Muscle of back (tissue), 11 donors: ENCODE results near the gene GTF3C5. TPM values are rescaled to one million over a fixed set of nuclear protein-coding genes. Genes with fewer than 3 reads are reported as not detected.
"Not testable (repeated sequence)": the region's sequence is repeated elsewhere in the genome, so short reads cannot be mapped to it uniquely, and the experiment has no call there.

ENCODE experiments used
- DNase-seq, 3 donors: peaks; one replicate each; pipeline versions ENCODE4 v3.0.0 to v3.0.0-alpha.2; 2013
- polyA plus RNA-seq, 10 donors: library from polyadenylated mRNA; unstranded; fragments of 120-200 nt; gene quantifications; one replicate each; pipeline ENCODE4 v1.2.1, GENCODE V29; 2013; ENCODE audit not compliant: insufficient read length in 10 of 10

GTF3C5 gene
- polyA plus RNA-seq, 10 donors: 34.4 to 55.4 (median 46.3) TPM

DNA sequence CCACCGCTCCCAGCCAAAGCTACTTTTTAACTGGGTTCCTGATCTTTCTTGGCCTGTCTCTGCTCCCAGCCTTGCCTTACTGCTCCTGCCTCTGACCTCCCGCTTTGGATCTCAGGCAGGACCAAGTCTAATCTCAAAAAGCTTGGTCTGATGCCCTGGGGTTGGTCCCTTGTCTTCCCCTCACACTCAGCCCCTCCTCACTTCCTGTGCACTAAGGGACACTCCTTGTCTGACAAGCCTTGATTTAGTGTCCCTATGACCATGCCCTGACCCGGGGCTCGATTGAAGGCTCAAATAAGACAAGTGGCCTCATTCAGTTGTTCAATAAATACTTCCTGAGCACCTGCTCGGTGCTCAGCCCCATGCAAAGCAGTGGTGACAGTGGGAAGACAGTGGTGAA lies 3.7 kb upstream of the GTF3C5 start:
- no peak for DNase-seq

DNA sequence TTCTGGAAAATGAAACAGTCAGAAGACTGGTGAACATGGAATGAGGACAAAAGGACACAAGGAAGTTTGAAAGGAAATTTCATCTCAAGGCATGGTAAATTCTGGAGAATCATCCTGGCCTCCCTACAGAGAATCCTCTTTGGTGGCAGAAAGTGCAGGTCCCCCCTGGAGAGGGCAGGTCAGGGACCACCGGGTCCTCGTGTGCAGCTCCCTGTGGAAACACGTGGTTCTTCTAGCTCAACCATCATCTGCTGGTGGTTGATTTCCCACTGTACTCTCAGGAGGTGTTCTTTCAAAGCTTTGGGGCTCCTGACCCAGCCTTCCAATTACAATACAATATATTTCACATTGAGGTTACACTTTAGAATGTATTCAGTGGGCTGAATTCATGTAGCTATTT lies 2.6 kb upstream of the GTF3C5 start:
- no peak for DNase-seq

DNA sequence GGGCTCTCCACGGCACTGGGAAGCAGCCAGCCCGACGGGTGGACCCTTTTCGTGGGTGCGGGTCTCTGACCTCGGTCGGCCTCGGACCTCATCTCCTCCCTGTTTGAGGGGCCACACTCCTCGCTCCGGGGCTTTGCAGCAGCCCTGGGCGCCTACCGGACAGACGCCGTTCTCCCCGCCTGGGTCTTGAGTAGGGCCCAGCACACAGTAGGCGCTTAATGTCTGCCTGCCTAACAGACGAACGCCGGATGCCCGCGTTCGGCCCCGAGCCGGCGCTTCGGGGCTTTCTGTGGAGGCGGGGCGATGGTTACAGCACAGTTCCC lies 842 bp upstream of the GTF3C5 start:
- no peak for DNase-seq

DNA sequence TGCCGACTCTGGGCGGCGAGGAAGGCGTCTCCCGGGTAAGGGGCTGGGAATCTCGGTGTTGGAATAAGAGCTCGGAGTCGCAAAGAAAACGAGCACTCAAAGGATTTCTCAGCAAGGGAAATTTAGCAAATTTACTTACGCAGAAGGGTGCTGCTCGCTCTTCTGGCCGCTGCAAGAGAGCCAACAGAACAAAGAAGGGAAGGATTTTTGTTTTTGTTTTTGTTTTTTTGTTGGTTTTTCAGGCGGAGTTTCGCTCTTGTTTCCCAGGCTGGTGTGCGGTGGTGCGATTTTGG lies 279 bp downstream of the GTF3C5 start:
- no peak for DNase-seq

DNA sequence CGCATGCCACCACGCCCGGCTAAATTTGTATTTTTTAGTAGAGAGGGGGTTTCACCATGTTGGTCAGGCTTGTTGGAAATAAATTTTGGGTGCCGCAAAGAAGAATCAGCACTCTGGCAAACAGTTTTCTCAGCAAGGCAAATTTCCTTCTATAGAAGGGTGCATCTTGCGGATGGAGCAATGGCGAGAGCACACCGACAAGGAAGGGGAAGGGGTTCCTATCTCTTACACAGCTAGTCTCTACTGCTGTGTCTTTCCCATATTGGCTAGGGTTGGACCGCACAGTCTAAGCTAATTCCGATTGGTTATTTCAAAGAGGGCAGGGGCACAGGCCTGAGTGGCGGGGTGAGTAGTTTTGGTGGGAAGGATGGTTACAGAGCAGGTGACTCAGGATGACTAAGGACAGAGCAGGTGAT lies 707 bp downstream of the GTF3C5 start:
- no peak for DNase-seq

- no peak for DNase-seq
Measured at GRCh38 chr9:133032171-133032570, 1.4 kb downstream of the GTF3C5 start.

GRCh38 chr9:133035669-133036068 lies 4.9 kb downstream of the GTF3C5 start:
- no peak for DNase-seq

- DNase-seq: no peak
Measured at GRCh38 chr9:133037775-133038515, 7.1 kb downstream of the GTF3C5 start.

GRCh38 chr9:133040892-133041479 lies 10.2 kb downstream of the GTF3C5 start:
- not testable (repeated sequence) for DNase-seq

- DNase-seq: no peak
Measured at GRCh38 chr9:133041958-133042357, 11.2 kb downstream of the GTF3C5 start.

DNA sequence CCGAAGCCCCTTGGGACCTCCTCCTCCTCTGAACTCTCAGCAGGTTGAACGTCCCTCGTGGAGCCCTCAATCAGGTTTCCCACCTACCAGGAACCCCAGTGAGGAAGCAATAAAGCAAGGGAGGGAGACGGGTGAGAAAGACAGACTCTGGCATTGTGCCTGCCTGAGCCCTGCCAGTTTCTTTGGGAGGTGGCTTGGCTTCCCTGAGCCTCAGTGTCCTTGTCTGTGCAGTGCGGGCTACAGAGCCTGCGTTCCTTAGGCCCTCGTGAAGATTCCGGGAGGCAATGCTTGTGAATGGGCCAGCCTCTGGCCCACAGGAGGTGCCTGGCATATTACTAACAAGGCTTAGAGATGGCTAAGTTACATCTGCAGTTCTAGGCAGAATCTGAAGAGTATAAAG lies 11.9 kb downstream of the GTF3C5 start:
- no peak for DNase-seq

DNA sequence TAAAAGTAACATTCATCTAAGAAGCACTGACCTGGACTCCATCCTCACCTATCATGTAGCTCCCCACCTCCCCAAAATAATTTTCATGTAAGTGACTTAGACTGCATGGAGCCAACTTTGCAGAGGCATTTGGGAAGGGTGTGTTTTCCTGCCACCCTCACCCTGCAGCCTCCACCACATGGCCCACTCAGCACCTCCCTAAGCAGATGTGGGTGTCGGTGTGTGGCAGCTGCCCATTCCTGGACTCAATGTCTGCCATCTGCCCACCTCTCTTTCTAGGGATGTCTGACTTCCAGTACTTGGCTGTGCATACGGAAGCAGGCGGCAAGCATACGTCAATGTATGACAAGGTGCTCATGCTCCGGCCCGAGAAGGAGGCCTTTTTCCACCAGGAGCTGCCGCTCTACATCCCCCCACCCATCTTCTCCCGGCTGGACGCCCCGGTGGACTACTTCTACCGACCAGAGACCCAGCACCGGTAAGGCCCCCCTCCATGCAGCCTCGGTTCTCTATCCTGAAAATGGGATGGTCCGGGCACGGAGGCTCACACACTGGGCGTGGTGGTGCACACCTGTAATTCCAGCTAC lies 12.7 kb downstream of the GTF3C5 start:
- no peak for DNase-seq

GRCh38 chr9:133044125-133044524 lies 13.3 kb downstream of the GTF3C5 start:
- no peak for DNase-seq

- DNase-seq: no peak
Measured at GRCh38 chr9:133044661-133045060, 13.9 kb downstream of the GTF3C5 start.

DNA sequence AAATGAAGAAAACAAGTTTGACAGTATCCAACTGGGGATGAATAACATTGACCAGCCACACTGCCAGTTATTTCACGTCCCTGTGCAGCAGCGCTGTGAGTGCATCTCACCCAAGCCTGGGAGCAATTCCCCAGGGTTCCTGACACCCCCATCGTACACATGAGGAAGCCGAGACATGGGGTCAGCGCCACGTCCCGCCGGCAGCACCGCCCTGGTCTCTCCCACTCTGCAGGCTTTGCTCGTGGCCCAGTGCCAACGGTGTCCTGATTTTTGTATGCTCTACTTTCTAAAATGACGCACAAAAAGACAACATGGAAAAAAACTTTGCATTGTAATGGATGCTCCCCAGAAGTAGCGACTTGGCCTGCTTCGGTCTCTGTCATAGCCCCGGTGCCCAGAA lies 14.3 kb downstream of the GTF3C5 start:
- no peak for DNase-seq

DNA sequence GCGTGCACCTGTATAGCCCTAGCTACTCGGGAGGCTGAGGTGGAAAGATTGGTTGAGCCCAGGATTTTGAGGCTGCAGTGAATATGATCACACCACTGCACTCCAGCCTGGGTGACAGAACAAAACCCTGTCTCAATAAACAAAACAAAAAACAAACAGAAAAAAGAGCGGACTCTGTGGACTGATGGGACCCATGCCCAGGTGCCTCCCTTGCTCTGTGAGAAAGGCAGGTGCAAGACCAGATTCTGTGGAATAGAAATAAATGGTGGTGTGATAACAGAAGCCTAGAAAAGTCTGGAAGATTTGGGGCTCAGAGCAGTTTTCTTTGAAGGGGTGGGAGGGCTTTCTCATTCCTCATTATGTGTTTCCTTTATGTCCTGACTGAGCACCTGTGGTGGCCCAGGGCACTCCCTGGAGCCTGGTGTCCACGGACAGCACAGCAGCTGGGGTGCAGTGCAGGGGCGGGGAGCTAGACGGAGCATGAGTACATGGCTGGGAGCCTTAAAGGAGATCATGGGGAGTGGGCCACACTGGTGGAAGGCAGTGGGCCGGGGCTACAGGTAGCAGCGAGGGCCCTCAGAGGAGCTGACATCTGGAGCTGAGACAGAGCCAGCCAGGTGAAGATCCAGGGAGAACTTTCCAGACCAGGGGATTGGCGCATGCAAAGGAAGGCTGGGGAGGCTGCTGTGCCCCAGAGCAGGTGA lies 15.6 kb downstream of the GTF3C5 start:
- no peak for DNase-seq

DNA sequence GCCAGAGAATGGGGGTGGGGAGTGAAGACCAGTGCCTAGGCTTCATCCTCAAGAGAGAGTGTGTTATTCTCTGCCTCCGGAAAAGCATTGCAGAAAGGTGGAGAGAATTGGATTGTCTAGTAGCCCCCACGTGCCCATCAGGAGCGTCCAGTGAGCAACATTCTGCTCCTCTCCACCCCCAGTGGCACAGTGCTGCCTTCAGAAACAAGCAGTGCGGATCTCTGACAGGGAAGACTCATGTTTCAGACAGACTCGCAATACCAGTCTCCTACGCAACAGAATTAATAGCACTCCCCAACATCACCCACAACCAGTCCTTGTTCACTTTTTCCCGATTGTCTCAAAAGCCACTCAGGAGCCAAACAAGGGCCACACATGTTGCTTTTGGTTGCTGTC lies 16.1 kb downstream of the GTF3C5 start:
- DNase-seq: no peak

- no peak for DNase-seq
Measured at GRCh38 chr9:133048595-133048994, 17.8 kb downstream of the GTF3C5 start.

DNA sequence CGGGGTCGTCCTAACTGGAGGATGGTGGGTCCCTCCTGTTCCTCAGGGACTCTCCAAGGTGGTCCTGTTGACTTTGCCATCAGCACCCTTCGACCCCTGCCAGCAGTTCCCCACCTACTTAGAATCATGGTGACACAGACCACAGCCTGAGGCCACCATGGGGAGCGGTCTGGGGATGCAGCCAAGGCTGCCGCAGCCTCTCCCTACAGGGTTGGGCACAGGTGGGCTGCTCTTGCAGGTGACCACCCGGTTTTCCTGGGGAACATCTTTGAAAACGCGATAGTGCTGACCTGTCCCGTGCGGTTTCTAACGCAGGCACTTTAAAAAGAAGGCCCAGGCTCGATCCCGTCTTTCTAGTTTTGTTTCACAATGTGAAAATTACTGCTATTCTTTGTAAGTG lies 18.2 kb downstream of the GTF3C5 start:
- DNase-seq: no peak

GRCh38 chr9:133050142-133050541 lies 19.3 kb downstream of the GTF3C5 start:
- DNase-seq: peak in 1 of 3 donors; percentile 63

GRCh38 chr9:133050781-133051180 lies 20.0 kb downstream of the GTF3C5 start:
- DNase-seq: no peak

DNA sequence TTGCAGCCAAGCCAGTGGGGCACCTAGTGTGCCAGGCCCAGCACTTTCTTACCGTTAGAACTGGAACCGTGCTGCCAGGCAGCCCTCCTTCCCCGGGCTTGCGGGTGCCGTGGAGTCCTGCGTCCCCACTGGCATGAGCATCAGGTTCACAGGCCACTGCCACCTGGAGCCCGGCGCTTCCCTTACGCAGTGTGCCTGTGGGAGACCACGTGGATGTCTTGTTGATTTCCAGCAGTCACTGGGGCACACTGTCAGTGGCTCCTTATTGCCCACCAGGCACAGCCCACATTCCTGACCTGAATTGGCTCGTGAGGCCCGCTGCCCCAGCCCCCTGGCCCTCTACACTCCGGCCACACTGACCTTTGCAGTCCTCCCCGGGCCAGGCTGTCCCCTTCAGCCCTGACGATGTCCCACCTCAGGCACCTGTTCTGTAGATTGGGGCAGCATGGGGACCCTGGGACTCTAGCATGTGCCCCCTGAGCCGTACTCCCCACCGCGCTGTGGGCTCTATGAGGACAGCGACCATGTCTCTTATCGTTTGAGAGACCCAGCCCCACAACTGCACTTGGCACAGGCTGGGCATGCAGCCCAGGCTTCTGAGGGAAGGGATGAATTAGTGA lies 20.6 kb downstream of the GTF3C5 start:
- DNase-seq: no peak
